ENCODE measurements around the gene C4orf51. TPM values are rescaled to one million over a fixed set of nuclear protein-coding genes. Genes with fewer than 3 reads are reported as not detected.
A peak's percentile ranks its signal among the peaks of the same experiment; 100 is the strongest.

The C4orf51 gene
- total RNA-seq, 1 donor from 2014 or later = not detected

- H3K4me1 ChIP-seq = peaks cover 50% of the 10 kb centered on the region
- intact Hi-C loops (cut with DNase I) = no loop called here
- TF ChIP-seq CTCF (IDR thresholded peaks at IDR 0.05) = no peak
- H3K9me3 ChIP-seq = no peaks in the 10 kb centered on the region
- DNase-seq (peak; percentile 63), ATAC-seq (peak; percentile 64 to 70)
- H3K27ac ChIP-seq = peak overlapping the region; percentile 90
- H3K27me3 ChIP-seq (ENCODE audit: low read depth) = no peaks in the 10 kb centered on the region
- H3K4me3 ChIP-seq = no peak overlapping the region
- no peaks in the 10 kb centered on the region for H3K36me3 ChIP-seq
Observed at GRCh38 chr4:145736241-145736831, 56.4 kb downstream of the C4orf51 start.

- Histone ChIP-seq H3K4me3 (no peak overlapping the region), H3K27me3 (ENCODE audit: low read depth) (no peaks in the 10 kb centered on the region)
- intact Hi-C loops (cut with DNase I) = no loop called here
Observed at GRCh38 chr4:145739845-145740244, 59.9 kb downstream of the C4orf51 start.

GRCh38 chr4:145740806-145741205 lies 60.9 kb downstream of the C4orf51 start:
- no peak overlapping the region for H3K4me3 ChIP-seq
- H3K9me3 ChIP-seq = no peaks in the 10 kb centered on the region
- H3K27ac ChIP-seq = no peak overlapping the region
- peaks cover 13% of the 10 kb centered on the region for H3K4me1 ChIP-seq
- intact Hi-C loops (cut with DNase I) = no loop called here
- H3K36me3 ChIP-seq = no peaks in the 10 kb centered on the region
- ATAC-seq (no peak), DNase-seq (no peak)
- no peaks in the 10 kb centered on the region for H3K27me3 ChIP-seq (ENCODE audit: low read depth)
- TF ChIP-seq CTCF (IDR thresholded peaks at IDR 0.05) = no peak

More at GRCh38 chr4:145739845-145740244, 59.9 kb downstream of the C4orf51 start:
- H3K4me1 ChIP-seq = peaks cover 23% of the 10 kb centered on the region
- H3K27ac ChIP-seq = no peak overlapping the region
- H3K36me3 ChIP-seq = no peaks in the 10 kb centered on the region
- H3K9me3 ChIP-seq = no peaks in the 10 kb centered on the region
- TF ChIP-seq CTCF (IDR thresholded peaks at IDR 0.05) = no peak
- DNase-seq = no peak
- ATAC-seq = no peak

GRCh38 chr4:145743641-145744040 lies 63.7 kb downstream of the C4orf51 start:
- Histone ChIP-seq H3K27ac (no peak overlapping the region), H3K9me3 (no peaks in the 10 kb centered on the region), H3K36me3 (no peaks in the 10 kb centered on the region), H3K4me1 (no peaks in the 10 kb centered on the region), H3K27me3 (ENCODE audit: low read depth) (no peaks in the 10 kb centered on the region), H3K4me3 (no peak overlapping the region)
- no peak for TF ChIP-seq CTCF (IDR thresholded peaks at IDR 0.05)
- ATAC-seq (no peak), DNase-seq (no peak)
- intact Hi-C loops (cut with DNase I) = no loop called here

GRCh38 chr4:145755802-145756201 lies 75.9 kb downstream of the C4orf51 start:
- Histone ChIP-seq H3K27ac (no peak overlapping the region), H3K36me3 (peaks cover 10% of the 10 kb centered on the region), H3K4me1 (no peaks in the 10 kb centered on the region), H3K9me3 (no peaks in the 10 kb centered on the region), H3K27me3 (ENCODE audit: low read depth) (no peaks in the 10 kb centered on the region), H3K4me3 (no peak overlapping the region)
- DNase-seq = no peak
- no peak for TF ChIP-seq CTCF (IDR thresholded peaks at IDR 0.05)
- ATAC-seq = no peak
- intact Hi-C loops (cut with DNase I) = no loop called here
